HepG2 (cell line): ENCODE results near the gene PLXND1.

Experiments
- CHD2 ChIP-seq: IDR thresholded peaks from 2 replicates; pipeline ENCODE4 v1.6.1; 2011; ENCODE audit warnings: low read depth, low read length, improper control_type of control experiment
- CTCF ChIP-seq: sonication (generic); formaldehyde crosslinking; IDR thresholded peaks from 2 replicates; pipeline ENCODE4 v1.5.0; 2020; ENCODE audit warnings: mild to moderate bottlenecking, missing genetic modification reagents, moderate library complexity
- DNMT1 ChIP-seq: sonication (generic); formaldehyde crosslinking; IDR thresholded peaks from 2 replicates; pipeline ENCODE4 v1.5.1; 2020; ENCODE audit warnings: mild to moderate bottlenecking, missing genetic modification reagents
- NFE2L1 ChIP-seq: sonication (generic); formaldehyde crosslinking; IDR thresholded peaks from 2 replicates; pipeline ENCODE4 v1.4.0; 2020; ENCODE audit warnings: missing genetic modification reagents, mild to moderate bottlenecking, borderline replicate concordance
- PAX8 ChIP-seq: sonication (generic); formaldehyde crosslinking; IDR thresholded peaks from 2 replicates; pipeline ENCODE4 v1.8.0; 2022; ENCODE audit warnings: mild to moderate bottlenecking, missing genetic modification reagents, borderline replicate concordance
- POLR2A ChIP-seq, 2 experiments: IDR thresholded peaks; 2 replicates each; pipeline ENCODE4 v1.6.1; 2011; ENCODE audit warnings: low read depth in 2 of 2, low read length in 2 of 2, mild to moderate bottlenecking in 1 of 2, moderate library complexity in 1 of 2; ENCODE audit not compliant: insufficient read depth in 1 of 2
- TAF1 ChIP-seq: sonication (generic); formaldehyde crosslinking; IDR thresholded peaks from 2 replicates; pipeline ENCODE4 v1.4.0; 2020; ENCODE audit warnings: missing genetic modification reagents

GRCh38 chr3:129518581-129518980 lies 87.9 kb downstream of the PLXND1 start:
- TF ChIP-seq CTCF (CRISPR knock-in tag): no peak
- TF ChIP-seq NFE2L1 (CRISPR knock-in tag): no peak
- no peak for TF ChIP-seq POLR2A (IDR thresholded peaks at IDR 0.05; ENCODE audit: insufficient read depth in 1 of 2, low read depth in 2 of 2, low read length in 2 of 2)
- no peak for TF ChIP-seq DNMT1 (CRISPR knock-in tag)
- no peak for TF ChIP-seq TAF1 (CRISPR knock-in tag)
- TF ChIP-seq PAX8 (CRISPR knock-in tag): no peak
- no peak for TF ChIP-seq CHD2
